ENCODE results near the gene KANSL1L. TPM values are rescaled to one million over a fixed set of nuclear protein-coding genes. Genes with fewer than 3 reads are reported as not detected.
"Not testable (repeated sequence)": the region's sequence is repeated elsewhere in the genome, so short reads cannot be mapped to it uniquely, and the experiment has no call there.

The KANSL1L gene
- total RNA-seq, 1 donor from 2014 or later: 67.1 TPM

- not testable (repeated sequence) for DNase-seq (ENCODE audit: low read depth)
These were observed 5.9 kb upstream of the KANSL1L start for GRCh38 chr2:210177115-210177514.

GRCh38 chr2:210174086-210174485 lies 2.9 kb upstream of the KANSL1L start:
- DNase-seq (ENCODE audit: low read depth): no peak

- no peak for DNase-seq (ENCODE audit: low read depth)
These were observed 988 bp upstream of the KANSL1L start for GRCh38 chr2:210172219-210172575.

- peak; percentile 86 for DNase-seq (ENCODE audit: low read depth)
These were observed 534 bp downstream of the KANSL1L start for GRCh38 chr2:210170446-210171303.

- no peak for DNase-seq (ENCODE audit: low read depth)
These were observed 1.1 kb downstream of the KANSL1L start for GRCh38 chr2:210170196-210170445.

GRCh38 chr2:210169516-210170195 lies 1.6 kb downstream of the KANSL1L start:
- peak; percentile 81 for DNase-seq (ENCODE audit: low read depth)

GRCh38 chr2:210167227-210167626 lies 4.0 kb downstream of the KANSL1L start:
- peak; percentile 40 for DNase-seq (ENCODE audit: low read depth)

- DNase-seq (ENCODE audit: low read depth): peak; percentile 62
These were observed 8.6 kb downstream of the KANSL1L start for GRCh38 chr2:210162466-210163124.

GRCh38 chr2:210159059-210159458 lies 12.2 kb downstream of the KANSL1L start:
- no peak for DNase-seq (ENCODE audit: low read depth)

- DNase-seq (ENCODE audit: low read depth): no peak
These were observed 13.0 kb downstream of the KANSL1L start for GRCh38 chr2:210158236-210158635.

GRCh38 chr2:210157526-210157925 lies 13.7 kb downstream of the KANSL1L start:
- DNase-seq (ENCODE audit: low read depth): peak; percentile 43

GRCh38 chr2:210147614-210148013 lies 23.6 kb downstream of the KANSL1L start:
- no peak for DNase-seq (ENCODE audit: low read depth)

GRCh38 chr2:210132239-210132638 lies 39.0 kb downstream of the KANSL1L start:
- no peak for DNase-seq (ENCODE audit: low read depth)

- DNase-seq (ENCODE audit: low read depth): peak; percentile 23
These were observed 42.2 kb downstream of the KANSL1L start for GRCh38 chr2:210128961-210129360.

GRCh38 chr2:210113614-210114235 lies 57.5 kb downstream of the KANSL1L start:
- no peak for DNase-seq (ENCODE audit: low read depth)

- no peak for DNase-seq (ENCODE audit: low read depth)
These were observed 58.3 kb downstream of the KANSL1L start for GRCh38 chr2:210112871-210113270.

GRCh38 chr2:210099940-210100339 lies 71.3 kb downstream of the KANSL1L start:
- DNase-seq (ENCODE audit: low read depth): no peak

GRCh38 chr2:210094787-210095186 lies 76.4 kb downstream of the KANSL1L start:
- no peak for DNase-seq (ENCODE audit: low read depth)

GRCh38 chr2:210092791-210093190 lies 78.4 kb downstream of the KANSL1L start:
- no peak for DNase-seq (ENCODE audit: low read depth)

GRCh38 chr2:210086930-210087329 lies 84.3 kb downstream of the KANSL1L start:
- no peak for DNase-seq (ENCODE audit: low read depth)

- peak; percentile 49 for DNase-seq (ENCODE audit: low read depth)
These were observed 84.9 kb downstream of the KANSL1L start for GRCh38 chr2:210086292-210086691.

- peak; percentile 75 for DNase-seq (ENCODE audit: low read depth)
These were observed 98.2 kb downstream of the KANSL1L start for GRCh38 chr2:210072922-210073509.
